GM10266 (cell line): ENCODE data around the gene MAPK12.

ENCODE experiments used
- DNase-seq: peaks from one replicate; pipeline ENCODE4 v3.0.0; 2012; ENCODE audit errors: extremely low spot score
- CTCF ChIP-seq: IDR thresholded peaks from 2 replicates; pipeline ENCODE4 v1.5.1; 2012; ENCODE audit warnings: mild to moderate bottlenecking, low read depth; ENCODE audit not compliant: control insufficient read depth, insufficient read depth; ENCODE audit errors: missing control alignments

MAPK12 gene

GRCh38 chr22:50299785-50300619 lies 38.5 kb upstream of the MAPK12 start:
- DNase-seq, result no peak
- no peak for TF ChIP-seq CTCF

GRCh38 chr22:50298937-50299784 lies 37.7 kb upstream of the MAPK12 start:
- DNase-seq, result no peak

GRCh38 chr22:50298266-50298637 lies 36.8 kb upstream of the MAPK12 start:
- DNase-seq, result no peak
- no peak for TF ChIP-seq CTCF

More at GRCh38 chr22:50298937-50299784, 37.7 kb upstream of the MAPK12 start:
- TF ChIP-seq CTCF, result no peak

GRCh38 chr22:50297510-50298265 lies 36.2 kb upstream of the MAPK12 start:
- DNase-seq, result no peak
- TF ChIP-seq CTCF, result no peak

- DNase-seq, result no peak
- TF ChIP-seq CTCF, result no peak
Measured at GRCh38 chr22:50296658-50297490, 35.4 kb upstream of the MAPK12 start.

- no peak for DNase-seq
Measured at GRCh38 chr22:50294319-50294656, 32.8 kb upstream of the MAPK12 start.

More at GRCh38 chr22:50294319-50294656, 32.8 kb upstream of the MAPK12 start:
- no peak for TF ChIP-seq CTCF
